Gastrocnemius medialis (tissue), 4 donors: Measurements from ENCODE around the gene CIDEA.

Source experiments
- CTCF ChIP-seq, 5 experiments: fragments of 450-650 bp in 3 of 5; fragments of 200-600 bp in 2 of 5; sonication (generic) in 2 of 5; IDR thresholded peaks in 4 of 5; conservative IDR thresholded peaks in 1 of 5; 1 replicate in 4 of 5; 2 replicates in 1 of 5; pipeline ENCODE4 v1.5.1; 2016 to 2019; ENCODE audit warnings: antibody characterized with exemption in 5 of 5, mild to moderate bottlenecking in 3 of 5, moderate library complexity in 3 of 5
- POLR2A ChIP-seq, 2 donors: fragments of 450-650 bp; IDR thresholded peaks; one replicate each; pipeline ENCODE4 v1.6.1; 2017; ENCODE audit warnings: antibody characterized with exemption in 2 of 2, mild to moderate bottlenecking in 2 of 2, moderate library complexity in 2 of 2

GRCh38 chr18:12291690-12292089 lies 37.5 kb downstream of the CIDEA start:
- TF ChIP-seq CTCF (IDR thresholded peaks at IDR 0.05 in 4 of 5, conservative IDR thresholded peaks at IDR 0.05 in 1 of 5) (no peak), POLR2A (IDR thresholded peaks at IDR 0.05) (no peak)
